OCI-LY7 (cell line): Measurements from ENCODE around the gene SNN.

Experiments
- EZH2phosphoT487 ChIP-seq: fragments of 200-600 bp; sonication (generic); IDR thresholded peaks from 2 replicates; pipeline ENCODE4 v1.6.1; 2018; ENCODE audit warnings: low read depth, borderline replicate concordance, mild to moderate bottlenecking, mixed run types, antibody characterized with exemption, low read length, moderate library complexity, mixed read lengths
- TF ChIP-seq, protein P1 (sequence below): fragments of 200-600 bp; sonication (generic); conservative IDR thresholded peaks from 2 replicates; pipeline ENCODE4 v1.5.1; 2014; ENCODE audit warnings: mild to moderate bottlenecking, antibody characterized with exemption, low read length, moderate library complexity, mixed read lengths

DNA sequence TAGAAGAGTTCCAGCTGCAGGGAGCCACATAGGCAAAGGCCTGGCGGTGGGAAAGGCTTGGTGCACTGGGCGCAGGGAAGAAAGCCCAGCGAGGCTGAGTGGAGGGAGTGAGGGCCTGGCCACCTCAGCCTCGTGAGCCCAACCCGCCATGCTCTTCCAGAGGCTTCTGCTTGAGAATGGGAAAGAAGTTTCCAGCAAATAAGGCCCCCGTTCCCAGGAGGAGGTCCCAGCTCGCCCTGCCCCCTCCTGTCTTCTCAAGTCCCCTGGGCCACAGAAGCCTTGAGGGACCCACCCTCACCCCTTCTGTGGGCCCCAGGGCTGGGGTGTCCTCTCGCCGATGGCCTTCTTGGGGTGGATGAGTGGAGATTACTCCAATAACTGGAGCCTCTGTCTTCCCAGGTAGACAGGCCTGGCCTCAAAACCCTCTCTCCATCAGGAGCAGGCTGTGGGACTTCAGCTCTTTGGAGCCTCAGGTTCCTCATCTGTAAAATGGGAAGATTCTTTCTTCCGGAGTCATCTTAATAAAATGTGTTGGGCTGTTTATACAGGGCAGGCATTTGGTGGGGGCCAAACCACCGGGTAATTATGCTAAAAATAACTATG lies 933 bp upstream of the SNN start:
- no peak for TF ChIP-seq EZH2phosphoT487
- TF ChIP-seq, protein P1, sequence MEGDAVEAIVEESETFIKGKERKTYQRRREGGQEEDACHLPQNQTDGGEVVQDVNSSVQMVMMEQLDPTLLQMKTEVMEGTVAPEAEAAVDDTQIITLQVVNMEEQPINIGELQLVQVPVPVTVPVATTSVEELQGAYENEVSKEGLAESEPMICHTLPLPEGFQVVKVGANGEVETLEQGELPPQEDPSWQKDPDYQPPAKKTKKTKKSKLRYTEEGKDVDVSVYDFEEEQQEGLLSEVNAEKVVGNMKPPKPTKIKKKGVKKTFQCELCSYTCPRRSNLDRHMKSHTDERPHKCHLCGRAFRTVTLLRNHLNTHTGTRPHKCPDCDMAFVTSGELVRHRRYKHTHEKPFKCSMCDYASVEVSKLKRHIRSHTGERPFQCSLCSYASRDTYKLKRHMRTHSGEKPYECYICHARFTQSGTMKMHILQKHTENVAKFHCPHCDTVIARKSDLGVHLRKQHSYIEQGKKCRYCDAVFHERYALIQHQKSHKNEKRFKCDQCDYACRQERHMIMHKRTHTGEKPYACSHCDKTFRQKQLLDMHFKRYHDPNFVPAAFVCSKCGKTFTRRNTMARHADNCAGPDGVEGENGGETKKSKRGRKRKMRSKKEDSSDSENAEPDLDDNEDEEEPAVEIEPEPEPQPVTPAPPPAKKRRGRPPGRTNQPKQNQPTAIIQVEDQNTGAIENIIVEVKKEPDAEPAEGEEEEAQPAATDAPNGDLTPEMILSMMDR, result no peak
